Measurements from ENCODE around the gene FGD5. TPM values are rescaled to one million over a fixed set of nuclear protein-coding genes. Genes with fewer than 3 reads are reported as not detected.
A peak's percentile ranks its signal among the peaks of the same experiment; 100 is the strongest.

The FGD5 gene
- total RNA-seq, 6 experiments from 2014 or later = not detected

- Mint-ChIP-seq H3K4me3 (no peak overlapping the region), H3K27ac (no peak overlapping the region), H3K9me3 (no peaks in the 10 kb centered on the region), H3K4me1 (ENCODE audit: low read depth) (no peaks in the 10 kb centered on the region), H3K36me3 (ENCODE audit: low read depth) (no peaks in the 10 kb centered on the region), H3K27me3 (ENCODE audit: insufficient read depth) (peaks cover 21% of the 10 kb centered on the region)
- DNase-seq = no peak
- TF ChIP-seq, protein P1, sequence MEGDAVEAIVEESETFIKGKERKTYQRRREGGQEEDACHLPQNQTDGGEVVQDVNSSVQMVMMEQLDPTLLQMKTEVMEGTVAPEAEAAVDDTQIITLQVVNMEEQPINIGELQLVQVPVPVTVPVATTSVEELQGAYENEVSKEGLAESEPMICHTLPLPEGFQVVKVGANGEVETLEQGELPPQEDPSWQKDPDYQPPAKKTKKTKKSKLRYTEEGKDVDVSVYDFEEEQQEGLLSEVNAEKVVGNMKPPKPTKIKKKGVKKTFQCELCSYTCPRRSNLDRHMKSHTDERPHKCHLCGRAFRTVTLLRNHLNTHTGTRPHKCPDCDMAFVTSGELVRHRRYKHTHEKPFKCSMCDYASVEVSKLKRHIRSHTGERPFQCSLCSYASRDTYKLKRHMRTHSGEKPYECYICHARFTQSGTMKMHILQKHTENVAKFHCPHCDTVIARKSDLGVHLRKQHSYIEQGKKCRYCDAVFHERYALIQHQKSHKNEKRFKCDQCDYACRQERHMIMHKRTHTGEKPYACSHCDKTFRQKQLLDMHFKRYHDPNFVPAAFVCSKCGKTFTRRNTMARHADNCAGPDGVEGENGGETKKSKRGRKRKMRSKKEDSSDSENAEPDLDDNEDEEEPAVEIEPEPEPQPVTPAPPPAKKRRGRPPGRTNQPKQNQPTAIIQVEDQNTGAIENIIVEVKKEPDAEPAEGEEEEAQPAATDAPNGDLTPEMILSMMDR (IDR thresholded peaks at IDR 0.05) = no peak
Measured at GRCh38 chr3:14862303-14862660, 43.5 kb downstream of the FGD5 start.

GRCh38 chr3:14862661-14863230, 44.0 kb downstream of the FGD5 start:
- Mint-ChIP-seq H3K4me1 (ENCODE audit: low read depth) (no peaks in the 10 kb centered on the region), H3K9me3 (no peaks in the 10 kb centered on the region), H3K4me3 (no peak overlapping the region), H3K36me3 (ENCODE audit: low read depth) (no peaks in the 10 kb centered on the region), H3K27me3 (ENCODE audit: insufficient read depth) (peaks cover 21% of the 10 kb centered on the region), H3K27ac (no peak overlapping the region)
- no peak for DNase-seq
- TF ChIP-seq, protein P1 (IDR thresholded peaks at IDR 0.05) = no peak

GRCh38 chr3:14863333-14864100, 44.8 kb downstream of the FGD5 start:
- no peaks in the 10 kb centered on the region for H3K4me1 Mint-ChIP-seq (ENCODE audit: low read depth)
- H3K27me3 Mint-ChIP-seq (ENCODE audit: insufficient read depth) = peaks cover 21% of the 10 kb centered on the region
- H3K9me3 Mint-ChIP-seq = no peaks in the 10 kb centered on the region
- no peak for DNase-seq
- H3K4me3 Mint-ChIP-seq = no peak overlapping the region
- no peak overlapping the region for H3K27ac Mint-ChIP-seq
- no peaks in the 10 kb centered on the region for H3K36me3 Mint-ChIP-seq (ENCODE audit: low read depth)
- TF ChIP-seq, protein P1 (IDR thresholded peaks at IDR 0.05) = peak; percentile 50

DNA sequence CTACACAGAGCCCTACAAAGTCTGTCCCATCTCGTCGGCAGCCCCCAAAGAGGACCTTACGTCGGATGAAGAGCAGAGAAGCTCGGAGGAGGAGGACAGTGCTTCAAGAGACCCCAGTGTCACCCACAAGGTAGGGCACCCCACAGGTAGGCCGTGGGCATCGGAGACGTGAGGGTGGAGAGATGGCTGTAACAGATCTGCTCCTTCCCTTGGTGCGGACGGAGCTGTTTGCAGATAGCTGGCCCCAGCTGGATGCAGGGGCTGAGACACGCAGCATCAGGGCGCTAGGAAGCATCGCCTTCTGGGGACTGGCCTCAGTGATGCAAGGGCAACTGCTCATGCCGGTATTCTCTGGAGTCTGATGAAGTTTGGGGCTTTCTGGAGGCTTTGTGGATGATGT, 45.4 kb downstream of the FGD5 start:
- H3K27ac Mint-ChIP-seq = no peak overlapping the region
- no peaks in the 10 kb centered on the region for H3K9me3 Mint-ChIP-seq
- TF ChIP-seq, protein P1 (IDR thresholded peaks at IDR 0.05) = no peak
- H3K36me3 Mint-ChIP-seq (ENCODE audit: low read depth) = no peaks in the 10 kb centered on the region
- H3K4me3 Mint-ChIP-seq = no peak overlapping the region
- DNase-seq = no peak
- H3K4me1 Mint-ChIP-seq (ENCODE audit: low read depth) = no peaks in the 10 kb centered on the region
- H3K27me3 Mint-ChIP-seq (ENCODE audit: insufficient read depth) = peaks cover 21% of the 10 kb centered on the region

DNA sequence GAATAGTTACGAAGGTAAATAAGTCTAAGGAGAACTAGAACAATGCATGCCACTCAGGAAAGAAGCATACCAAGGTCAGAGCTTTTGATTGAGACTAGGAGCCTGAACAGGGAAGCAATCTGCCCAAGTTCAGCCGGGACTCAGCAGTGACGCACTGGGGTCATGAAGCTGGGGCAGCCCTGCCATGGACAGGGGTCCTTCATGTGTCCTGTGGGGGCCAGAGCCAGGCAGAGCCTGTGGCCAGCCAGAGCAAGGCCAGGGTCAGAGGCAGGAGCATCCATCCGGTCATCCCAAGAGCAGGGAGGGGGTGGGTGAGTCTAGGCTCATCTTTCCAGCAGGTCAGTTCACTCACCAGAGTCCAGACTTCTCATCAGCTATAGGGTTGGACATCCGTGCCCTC, 47.9 kb downstream of the FGD5 start:
- Mint-ChIP-seq H3K27me3 (ENCODE audit: insufficient read depth) (peaks cover 27% of the 10 kb centered on the region), H3K4me3 (no peak overlapping the region), H3K4me1 (ENCODE audit: low read depth) (no peaks in the 10 kb centered on the region), H3K9me3 (no peaks in the 10 kb centered on the region), H3K36me3 (ENCODE audit: low read depth) (no peaks in the 10 kb centered on the region), H3K27ac (no peak overlapping the region)
- DNase-seq = no peak
- TF ChIP-seq, protein P1 (IDR thresholded peaks at IDR 0.05) = no peak

Measured in HFFc6 (cell line).